22Rv1 (cell line): ENCODE data around the gene CLCF1.

Experiments used
- ZFX ChIP-seq: fragments of 450-650 bp; IDR thresholded peaks from 2 replicates; pipeline ENCODE4 v1.6.1; 2017; ENCODE audit warnings: antibody characterized with exemption, borderline replicate concordance
- TF ChIP-seq, protein P1 (sequence below): fragments of 450-650 bp; IDR thresholded peaks from 2 replicates; pipeline ENCODE4 v1.5.1; 2017; ENCODE audit warnings: mild to moderate bottlenecking

- TF ChIP-seq, protein P1, sequence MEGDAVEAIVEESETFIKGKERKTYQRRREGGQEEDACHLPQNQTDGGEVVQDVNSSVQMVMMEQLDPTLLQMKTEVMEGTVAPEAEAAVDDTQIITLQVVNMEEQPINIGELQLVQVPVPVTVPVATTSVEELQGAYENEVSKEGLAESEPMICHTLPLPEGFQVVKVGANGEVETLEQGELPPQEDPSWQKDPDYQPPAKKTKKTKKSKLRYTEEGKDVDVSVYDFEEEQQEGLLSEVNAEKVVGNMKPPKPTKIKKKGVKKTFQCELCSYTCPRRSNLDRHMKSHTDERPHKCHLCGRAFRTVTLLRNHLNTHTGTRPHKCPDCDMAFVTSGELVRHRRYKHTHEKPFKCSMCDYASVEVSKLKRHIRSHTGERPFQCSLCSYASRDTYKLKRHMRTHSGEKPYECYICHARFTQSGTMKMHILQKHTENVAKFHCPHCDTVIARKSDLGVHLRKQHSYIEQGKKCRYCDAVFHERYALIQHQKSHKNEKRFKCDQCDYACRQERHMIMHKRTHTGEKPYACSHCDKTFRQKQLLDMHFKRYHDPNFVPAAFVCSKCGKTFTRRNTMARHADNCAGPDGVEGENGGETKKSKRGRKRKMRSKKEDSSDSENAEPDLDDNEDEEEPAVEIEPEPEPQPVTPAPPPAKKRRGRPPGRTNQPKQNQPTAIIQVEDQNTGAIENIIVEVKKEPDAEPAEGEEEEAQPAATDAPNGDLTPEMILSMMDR: no peak
- TF ChIP-seq ZFX: no peak
These were observed 43.3 kb upstream of the CLCF1 start for GRCh38 chr11:67416416-67417335.
